Erythroblast (primary cell): ENCODE measurements around the gene RAX2.

ENCODE experiments used
- GATA1 ChIP-seq: IDR thresholded peaks from 2 replicates; pipeline ENCODE4 v1.6.1; 2011; ENCODE audit warnings: low read depth, mild to moderate bottlenecking, control low read depth, low read length, moderate library complexity
- POLR2A ChIP-seq: IDR thresholded peaks from 2 replicates; pipeline ENCODE4 v1.6.1; 2011; ENCODE audit warnings: mild to moderate bottlenecking, low read length

DNA sequence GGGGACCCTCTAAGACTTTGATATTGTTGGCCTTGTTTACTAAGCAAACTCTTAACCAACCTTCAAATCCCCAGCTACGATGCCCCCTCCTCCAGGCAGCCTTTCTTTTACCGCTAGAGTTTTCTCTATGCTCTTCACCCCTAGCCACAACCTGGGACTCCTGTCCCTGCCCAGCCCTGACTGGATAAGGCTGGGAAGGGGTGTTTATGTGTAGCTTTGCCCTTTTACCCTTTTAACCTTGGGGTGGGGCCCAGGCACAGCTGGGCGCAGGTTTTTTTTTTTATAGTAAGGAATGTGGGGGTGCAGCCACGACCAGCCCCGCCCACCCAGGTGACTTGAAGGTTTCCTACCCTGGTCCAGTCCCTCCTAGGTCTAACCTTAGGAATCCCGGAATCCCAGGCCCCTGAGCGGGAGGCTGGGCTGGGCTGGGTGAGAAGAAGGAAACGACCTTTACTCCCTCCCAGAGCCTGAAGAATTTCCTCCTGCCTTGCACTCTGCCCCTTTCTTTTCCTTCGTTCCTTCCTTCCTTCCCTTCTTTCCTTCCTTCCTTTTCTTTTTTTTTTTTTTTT, 51.6 kb downstream of the RAX2 start:
- TF ChIP-seq POLR2A: no peak
- TF ChIP-seq GATA1: no peak
